H9 (cell line): ENCODE measurements around the gene FCN2. TPM values are rescaled to one million over a fixed set of nuclear protein-coding genes. Genes with fewer than 3 reads are reported as not detected.

Experiments used
- DNase-seq: peaks from one replicate; pipeline ENCODE4 v3.0.0-alpha.2; 2017
- H2AFZ ChIP-seq: one replicate; pipeline ENCODE4 v1.6.1; 2013; ENCODE audit warnings: mild to moderate bottlenecking, low read length, control low read depth, moderate library complexity
- H2AK5ac ChIP-seq: 2 replicates; pipeline ENCODE4 v1.6.1; 2013; ENCODE audit warnings: low read length, control low read depth, mixed read lengths; ENCODE audit not compliant: insufficient read length
- H2BK120ac ChIP-seq: one replicate; pipeline ENCODE4 v1.6.1; 2013; ENCODE audit warnings: low read depth, mild to moderate bottlenecking, low read length, control low read depth, inconsistent platforms; ENCODE audit not compliant: poor library complexity, severe bottlenecking
- H2BK12ac ChIP-seq: 2 replicates; pipeline ENCODE4 v1.6.1; 2013; ENCODE audit warnings: low read length, control low read depth, mixed read lengths, low read depth; ENCODE audit not compliant: insufficient read length
- H2BK15ac ChIP-seq: 2 replicates; pipeline ENCODE4 v1.6.1; 2013; ENCODE audit warnings: low read depth, low read length, control low read depth
- H2BK20ac ChIP-seq: one replicate; pipeline ENCODE4 v1.6.1; 2013; ENCODE audit warnings: low read depth, mild to moderate bottlenecking, low read length, control low read depth, inconsistent platforms; ENCODE audit not compliant: poor library complexity, severe bottlenecking
- H2BK5ac ChIP-seq: 2 replicates; pipeline ENCODE4 v1.6.1; 2013; ENCODE audit warnings: low read length, control low read depth, mixed read lengths; ENCODE audit not compliant: insufficient read length
- H3K14ac ChIP-seq: 2 replicates; pipeline ENCODE4 v1.6.1; 2013; ENCODE audit warnings: low read length, control low read depth; ENCODE audit not compliant: insufficient read depth
- H3K18ac ChIP-seq: 2 replicates; pipeline ENCODE4 v1.6.1; 2013; ENCODE audit warnings: low read depth, mild to moderate bottlenecking, mixed read lengths, low read length, control low read depth; ENCODE audit not compliant: insufficient read length
- H3K23ac ChIP-seq: 2 replicates; pipeline ENCODE4 v1.6.1; 2013; ENCODE audit warnings: low read length, control low read depth, mixed read lengths, low read depth; ENCODE audit not compliant: insufficient read length
- H3K23me2 ChIP-seq: 2 replicates; pipeline ENCODE4 v1.6.1; 2013; ENCODE audit warnings: low read depth, mild to moderate bottlenecking, mixed read lengths, low read length, control low read depth; ENCODE audit not compliant: insufficient read length, poor library complexity, severe bottlenecking
- H3K27ac ChIP-seq: 2 replicates; pipeline ENCODE4 v1.5.1; 2013; ENCODE audit warnings: low read length, control low read depth, mixed read lengths, low read depth; ENCODE audit not compliant: insufficient read length
- H3K27me3 ChIP-seq: 2 replicates; pipeline ENCODE4 v1.6.1; 2013; ENCODE audit warnings: low read length, control low read depth, inconsistent platforms; ENCODE audit not compliant: insufficient read depth
- H3K4ac ChIP-seq: 2 replicates; pipeline ENCODE4 v1.6.1; 2013; ENCODE audit warnings: low read depth, mild to moderate bottlenecking, control low read depth, inconsistent platforms, low read length, moderate library complexity
- H3K4me1 ChIP-seq: 2 replicates; pipeline ENCODE4 v1.6.1; 2013; ENCODE audit warnings: low read length, control low read depth, inconsistent platforms; ENCODE audit not compliant: insufficient read depth
- H3K4me2 ChIP-seq: 2 replicates; pipeline ENCODE4 v1.6.1; 2013; ENCODE audit warnings: low read length, control low read depth, mixed read lengths; ENCODE audit not compliant: insufficient read length, insufficient read depth
- H3K56ac ChIP-seq: 2 replicates; pipeline ENCODE4 v1.6.1; 2013; ENCODE audit warnings: low read depth, mild to moderate bottlenecking, mixed read lengths, low read length, control low read depth; ENCODE audit not compliant: insufficient read length
- H3K79me1 ChIP-seq: 2 replicates; pipeline ENCODE4 v1.6.1; 2013; ENCODE audit warnings: low read depth, mild to moderate bottlenecking, moderate library complexity, low read length, control low read depth, inconsistent platforms; ENCODE audit not compliant: insufficient read depth, poor library complexity, severe bottlenecking
- H3K79me2 ChIP-seq: 2 replicates; pipeline ENCODE4 v1.6.1; 2013; ENCODE audit warnings: low read length, control low read depth, inconsistent platforms; ENCODE audit not compliant: insufficient read depth
- H3K9ac ChIP-seq: 2 replicates; pipeline ENCODE4 v1.6.1; 2013; ENCODE audit warnings: low read length, control low read depth, mixed read lengths; ENCODE audit not compliant: insufficient read length; ENCODE audit errors: extremely low read depth
- H3K9me3 ChIP-seq: one replicate; pipeline ENCODE4 v1.6.1; 2013; ENCODE audit warnings: low read depth, low read length, inconsistent platforms; ENCODE audit not compliant: control insufficient read depth
- H3T11ph ChIP-seq: one replicate; pipeline ENCODE4 v1.6.1; 2013; ENCODE audit warnings: mild to moderate bottlenecking, low read length, control low read depth, inconsistent platforms
- H4K20me1 ChIP-seq: one replicate; pipeline ENCODE4 v1.6.1; 2013; ENCODE audit not compliant: control insufficient read depth, insufficient read length, insufficient read depth
- H4K5ac ChIP-seq: 2 replicates; pipeline ENCODE4 v1.6.1; 2013; ENCODE audit warnings: low read depth, mild to moderate bottlenecking, mixed read lengths, low read length, control low read depth; ENCODE audit not compliant: insufficient read length
- H4K8ac ChIP-seq: replicated peaks from 2 replicates; pipeline ENCODE4 v1.6.1; 2013; ENCODE audit warnings: low read length, control low read depth, mixed read lengths, low read depth; ENCODE audit not compliant: insufficient read length
- H4K91ac ChIP-seq: 2 replicates; pipeline ENCODE4 v1.6.1; 2013; ENCODE audit warnings: low read depth, mild to moderate bottlenecking, moderate library complexity, mixed read lengths, low read length, control low read depth; ENCODE audit not compliant: insufficient read length
- H3K27ac Mint-ChIP-seq, 3 experiments: 2 replicates in 2 of 3; 3 replicates in 1 of 3; pipeline ENCODE4 v1.8.0; 2020 to 2021; ENCODE audit warnings: mixed read lengths in 3 of 3, mild to moderate bottlenecking in 1 of 3, moderate library complexity in 1 of 3
- H3K27me3 Mint-ChIP-seq: 2 replicates; pipeline ENCODE4 v1.8.0; 2021; ENCODE audit warnings: low read depth, mild to moderate bottlenecking, moderate library complexity, mixed read lengths
- H3K36me3 Mint-ChIP-seq, 3 experiments: 2 replicates in 2 of 3; 3 replicates in 1 of 3; pipeline ENCODE4 v1.8.0; 2020 to 2021; ENCODE audit warnings: low read depth in 3 of 3, mixed read lengths in 3 of 3; ENCODE audit not compliant: insufficient read depth in 1 of 3
- H3K4me1 Mint-ChIP-seq, 2 experiments: 2 replicates each; pipeline ENCODE4 v1.8.0; 2020; ENCODE audit warnings: mixed read lengths in 2 of 2
- H3K4me3 Mint-ChIP-seq, 2 experiments: 2 replicates in 1 of 2; 3 replicates in 1 of 2; pipeline ENCODE4 v1.8.0; 2020 to 2021; ENCODE audit warnings: mild to moderate bottlenecking in 2 of 2, mixed read lengths in 2 of 2, moderate library complexity in 1 of 2
- H3K9me3 Mint-ChIP-seq, 2 experiments: 2 replicates in 1 of 2; 3 replicates in 1 of 2; pipeline ENCODE4 v1.8.0; 2020; ENCODE audit warnings: mild to moderate bottlenecking in 2 of 2, mixed read lengths in 2 of 2, moderate library complexity in 1 of 2
- CTCF ChIP-seq: fragments of 200-600 bp; sonication (generic); conservative IDR thresholded peaks from 3 replicates; pipeline ENCODE4 v1.8.0; 2021; ENCODE audit warnings: antibody characterized with exemption, mild to moderate bottlenecking
- WGBS: extraction: QIAGEN DNeasy Blood & Tissue Kit; methylation state at CpG from one replicate; pipeline ENCODE4 v1.1.7; 2013; ENCODE audit warnings: missing lambda C conversion rate, low lambda C conversion rate, mixed read lengths; ENCODE audit not compliant: insufficient read length; ENCODE audit errors: extremely low coverage; 5-methylcytosine and 5-hydroxymethylcytosine counted together
- total RNA-seq: library from RNA; stranded (reverse); gene quantifications from 2 replicates; pipeline ENCODE4 v1.2.1, GENCODE V29; 2021

The FCN2 gene
- total RNA-seq, 1 experiment from 2014 or later, result not detected

GRCh38 chr9:134885001-134885678 is 4.5 kb downstream of the FCN2 start:
- DNase-seq, result no peak
- H3K27me3 ChIP-seq, result no peaks in the 10 kb centered on the region
- H3K27me3 Mint-ChIP-seq, result no peaks in the 10 kb centered on the region; the same call in none of the 2 replicates
- no peaks in the 10 kb centered on the region for H3K79me2 ChIP-seq
- no peak overlapping the region for H3K9ac ChIP-seq
- no peaks in the 10 kb centered on the region for H3K23me2 ChIP-seq
- no peak overlapping the region for H3T11ph ChIP-seq
- no peak overlapping the region for H4K5ac ChIP-seq
- H2BK5ac ChIP-seq, result no peak overlapping the region
- no peak overlapping the region for H3K18ac ChIP-seq
- H3K4ac ChIP-seq, result no peak overlapping the region
- no peak overlapping the region for H2BK20ac ChIP-seq
- TF ChIP-seq CTCF, result no peak
- no peak overlapping the region for H3K23ac ChIP-seq
- H3K36me3 Mint-ChIP-seq, result no peaks in the 10 kb centered on the region
- no peaks in the 10 kb centered on the region for H3K9me3 Mint-ChIP-seq
- H3K4me1 Mint-ChIP-seq, result peaks cover 0 to 4% of the 10 kb centered on the region in 2 experiments; a peak in 2 of 4 replicates
- no peak overlapping the region for H3K27ac ChIP-seq
- no peak overlapping the region for H2BK120ac ChIP-seq
- no peak overlapping the region for H2AFZ ChIP-seq
- no peak overlapping the region for H2BK15ac ChIP-seq
- H4K8ac ChIP-seq, result no peak overlapping the region
- H3K4me2 ChIP-seq, result no peak overlapping the region
- H4K20me1 ChIP-seq, result no peaks in the 10 kb centered on the region
- no peak overlapping the region for H2BK12ac ChIP-seq
- no peaks in the 10 kb centered on the region for H3K9me3 ChIP-seq
- H3K14ac ChIP-seq, result peak overlapping the region; percentile 18; the same call in 1 of the 2 replicates
- H3K4me3 Mint-ChIP-seq, result no peak overlapping the region
- H3K4me1 ChIP-seq, result no peaks in the 10 kb centered on the region
- H3K79me1 ChIP-seq, result no peaks in the 10 kb centered on the region
- H4K91ac ChIP-seq, result no peak overlapping the region
- no peak overlapping the region for H3K56ac ChIP-seq
- WGBS, result no CpG with 5 or more reads among the region's 22 CpGs
- H3K27ac Mint-ChIP-seq, result no peak overlapping the region
- no peak overlapping the region for H2AK5ac ChIP-seq
